Measurements from ENCODE around the gene FALEC. TPM values are rescaled to one million over a fixed set of nuclear protein-coding genes. Genes with fewer than 3 reads are reported as not detected.

Gene FALEC
- total and polyA plus RNA-seq, 8 donors, result 0.93 TPM; not detected in 7

DNA sequence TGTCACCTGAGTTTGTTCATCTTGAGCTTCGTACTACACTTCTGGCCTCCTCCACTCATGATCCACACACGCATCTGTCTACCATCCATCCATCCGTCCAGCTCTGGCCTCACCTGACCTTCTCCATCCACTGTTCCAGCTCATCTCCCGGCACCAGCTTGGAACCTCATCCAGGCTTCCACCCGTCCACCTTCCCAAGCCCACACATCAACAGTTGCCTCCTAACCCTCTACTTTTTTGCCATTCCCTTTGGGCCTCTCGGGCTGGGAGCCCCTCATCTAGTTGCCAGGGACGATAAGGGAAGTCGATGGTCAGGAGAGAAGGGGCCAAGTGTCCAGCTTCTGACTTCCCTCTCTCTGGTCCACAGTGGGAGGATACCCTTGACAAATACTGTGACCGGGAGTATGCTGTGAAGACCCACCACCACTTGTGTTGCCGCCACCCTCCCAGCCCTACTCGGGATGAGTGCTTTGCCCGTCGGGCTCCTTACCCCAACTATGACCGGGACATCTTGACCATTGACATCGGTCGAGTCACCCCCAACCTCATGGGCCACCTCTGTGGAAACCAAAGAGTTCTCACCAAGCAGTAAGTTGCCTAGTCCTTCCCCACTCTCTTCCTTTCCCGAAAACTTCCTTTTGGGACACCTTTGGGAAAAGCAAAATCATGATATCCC, 3.4 kb upstream of the FALEC start:
- H3K4me3 ChIP-seq, result no peak overlapping the region
- peaks cover 0 to 25% (median 21%) of the 10 kb centered on the region in 4 donors for H3K36me3 ChIP-seq
- TF ChIP-seq POLR2A (IDR thresholded peaks at IDR 0.05) (no peak), CTCF (IDR thresholded peaks at IDR 0.05) (no peak), EP300 (IDR thresholded peaks at IDR 0.05) (no peak), POLR2AphosphoS5 (IDR thresholded peaks at IDR 0.05) (no peak)
- WGBS, 5 donors, result 84 to 94% (median 89%) methylated on average over 17 of the region's 17 CpGs
- no peaks in the 10 kb centered on the region for H3K27me3 ChIP-seq
- H3K27ac ChIP-seq, result no peak overlapping the region
- H3K9me3 ChIP-seq, result no peaks in the 10 kb centered on the region
- peaks cover 20 to 60% (median 25%) of the 10 kb centered on the region in 4 donors for H3K4me1 ChIP-seq
- no peak for DNase-seq
- intact Hi-C loops (cut with DNase I; ENCODE audit: low total_unique reads), result no loop called here

DNA sequence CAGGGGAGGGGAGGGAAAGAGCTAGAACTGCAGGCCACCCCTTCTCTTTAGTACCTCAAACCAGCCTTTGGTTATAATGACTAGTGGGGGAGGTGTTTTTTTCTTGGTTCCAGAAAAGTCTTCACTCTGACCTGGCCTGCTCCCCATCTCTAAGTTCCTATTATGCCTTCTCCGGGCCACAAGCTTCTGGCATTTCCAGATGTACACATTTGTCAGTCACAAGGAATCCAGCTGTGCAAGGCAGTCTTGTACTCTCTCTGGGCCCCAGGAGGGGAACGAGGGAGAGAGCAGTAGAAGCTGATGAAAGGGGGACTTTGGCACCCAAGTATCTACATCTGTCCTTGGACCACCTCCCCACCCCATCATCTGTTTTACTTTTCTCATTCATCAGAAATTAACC, 2.7 kb upstream of the FALEC start:
- intact Hi-C loops (cut with DNase I; ENCODE audit: low total_unique reads), result no loop called here
- H3K9me3 ChIP-seq, result no peaks in the 10 kb centered on the region
- no peak overlapping the region for H3K4me3 ChIP-seq
- H3K36me3 ChIP-seq, result peaks cover 0 to 21% (median 15%) of the 10 kb centered on the region in 4 donors
- no peaks in the 10 kb centered on the region for H3K27me3 ChIP-seq
- H3K4me1 ChIP-seq, result peaks cover 16 to 60% (median 25%) of the 10 kb centered on the region in 4 donors
- TF ChIP-seq CTCF (IDR thresholded peaks at IDR 0.05) (no peak), EP300 (IDR thresholded peaks at IDR 0.05) (no peak), POLR2AphosphoS5 (IDR thresholded peaks at IDR 0.05) (no peak), POLR2A (IDR thresholded peaks at IDR 0.05) (no peak)
- no peak overlapping the region for H3K27ac ChIP-seq
- WGBS, 5 donors, result 53 to 74% (median 67%) methylated on average over 2 of the region's 2 CpGs
- DNase-seq, result no peak

DNA sequence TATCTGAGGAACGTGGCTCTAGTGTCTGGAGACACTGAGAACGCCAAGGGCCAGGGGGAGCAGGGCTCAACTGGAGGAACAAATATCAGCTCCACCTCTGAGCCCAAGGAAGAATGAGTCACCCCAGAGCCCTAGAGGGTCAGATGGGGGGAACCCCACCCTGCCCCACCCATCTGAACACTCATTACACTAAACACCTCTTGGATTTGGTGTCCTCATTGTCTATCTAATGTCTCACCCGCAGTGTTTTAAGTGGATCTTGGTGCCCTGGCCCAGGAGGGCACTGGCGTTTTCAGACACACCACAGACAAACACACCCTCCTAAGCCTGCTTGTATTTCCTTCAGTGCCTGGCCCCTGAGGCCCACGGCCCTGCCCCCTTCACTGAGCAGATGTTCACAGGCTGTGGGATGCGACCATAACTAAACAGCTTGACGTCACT, 2.2 kb upstream of the FALEC start:
- Histone ChIP-seq H3K9me3 (no peaks in the 10 kb centered on the region), H3K27ac (no peak overlapping the region), H3K4me3 (no peak overlapping the region), H3K4me1 (peaks cover 12 to 54% (median 23%) of the 10 kb centered on the region in 4 donors), H3K36me3 (peaks cover 0 to 21% (median 13%) of the 10 kb centered on the region in 4 donors), H3K27me3 (no peaks in the 10 kb centered on the region)
- DNase-seq, result no peak
- TF ChIP-seq POLR2A (IDR thresholded peaks at IDR 0.05) (no peak), POLR2AphosphoS5 (IDR thresholded peaks at IDR 0.05) (no peak), CTCF (IDR thresholded peaks at IDR 0.05) (no peak), EP300 (IDR thresholded peaks at IDR 0.05) (no peak)
- WGBS, 5 donors, result 62 to 78% (median 71%) methylated on average over 7 of the region's 7 CpGs
- intact Hi-C loops (cut with DNase I; ENCODE audit: low total_unique reads), result no loop called here

- no peaks in the 10 kb centered on the region for H3K27me3 ChIP-seq
- intact Hi-C loops (cut with DNase I; ENCODE audit: low total_unique reads), result no loop called here
- peaks cover 0 to 21% (median 13%) of the 10 kb centered on the region in 4 donors for H3K36me3 ChIP-seq
- no peak overlapping the region for H3K27ac ChIP-seq
- TF ChIP-seq POLR2A (IDR thresholded peaks at IDR 0.05) (no peak), EP300 (IDR thresholded peaks at IDR 0.05) (no peak), POLR2AphosphoS5 (IDR thresholded peaks at IDR 0.05) (no peak), CTCF (IDR thresholded peaks at IDR 0.05) (no peak)
- H3K9me3 ChIP-seq, result no peaks in the 10 kb centered on the region
- H3K4me3 ChIP-seq, result no peak overlapping the region
- 89 to 94% (median 91%) methylated on average over 9 of the region's 9 CpGs for WGBS, 5 donors
- H3K4me1 ChIP-seq, result peaks cover 12 to 45% (median 21%) of the 10 kb centered on the region in 4 donors
- no peak for DNase-seq
Observed at GRCh38 chr1:150514260-150514659, 1.3 kb upstream of the FALEC start.

Data from stomach (tissue), 9 donors.